Measurements from ENCODE around the gene DIAPH1. TPM values are rescaled to one million over a fixed set of nuclear protein-coding genes. Genes with fewer than 3 reads are reported as not detected.
"Not testable (repeated sequence)": the region's sequence is repeated elsewhere in the genome, so short reads cannot be mapped to it uniquely, and the experiment has no call there.

DIAPH1 gene
- total RNA-seq, 1 donor from 2014 or later: 16.7 TPM

DNA sequence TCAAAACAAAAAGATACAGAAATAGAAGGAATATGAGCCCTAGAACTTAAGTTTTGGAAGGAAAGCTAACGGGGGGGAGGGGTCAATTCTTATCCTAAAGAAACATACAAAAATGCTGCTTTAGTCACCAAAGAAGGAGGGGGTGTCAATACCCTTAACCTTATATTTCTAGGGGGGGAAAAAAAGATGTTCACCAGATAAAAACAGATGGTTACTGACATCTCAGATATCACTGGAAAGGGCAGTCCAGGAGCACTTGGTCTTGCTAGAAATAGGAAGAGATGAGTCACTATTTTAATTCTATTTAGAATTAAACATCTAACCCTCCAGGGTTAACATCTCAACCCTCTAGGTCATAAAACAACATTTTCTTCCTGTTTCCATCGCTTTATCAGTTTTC lies 1.7 kb downstream of the DIAPH1 start:
- Histone ChIP-seq H3K27me3 (ENCODE audit: control insufficient read depth in 3 of 3, insufficient read depth in 3 of 3, low read length in 3 of 3) (no peaks in the 10 kb centered on the region), H3K9ac (ENCODE audit: low read depth in 1 of 3, low read length in 3 of 3) (peak overlapping the region; percentile 88 to 96 (median 93)), H3K27ac (ENCODE audit: low read depth, low read length) (peak overlapping the region; percentile 96), H3K4me3 (ENCODE audit: low read length in 3 of 3) (peak overlapping the region; percentile 70 to 84 (median 72)), H3K9me3 (ENCODE audit: control insufficient read depth in 3 of 3, low read length in 3 of 3) (no peaks in the 10 kb centered on the region), H3K36me3 (ENCODE audit: control insufficient read depth in 3 of 3, insufficient read depth in 3 of 3, low read length in 3 of 3) (peaks cover 16 to 21% (median 20%) of the 10 kb centered on the region in 3 donors), H3K4me1 (ENCODE audit: control insufficient read depth in 3 of 3, insufficient read depth in 3 of 3, low read length in 3 of 3) (peaks cover 22 to 43% (median 36%) of the 10 kb centered on the region in 3 donors)

DNA sequence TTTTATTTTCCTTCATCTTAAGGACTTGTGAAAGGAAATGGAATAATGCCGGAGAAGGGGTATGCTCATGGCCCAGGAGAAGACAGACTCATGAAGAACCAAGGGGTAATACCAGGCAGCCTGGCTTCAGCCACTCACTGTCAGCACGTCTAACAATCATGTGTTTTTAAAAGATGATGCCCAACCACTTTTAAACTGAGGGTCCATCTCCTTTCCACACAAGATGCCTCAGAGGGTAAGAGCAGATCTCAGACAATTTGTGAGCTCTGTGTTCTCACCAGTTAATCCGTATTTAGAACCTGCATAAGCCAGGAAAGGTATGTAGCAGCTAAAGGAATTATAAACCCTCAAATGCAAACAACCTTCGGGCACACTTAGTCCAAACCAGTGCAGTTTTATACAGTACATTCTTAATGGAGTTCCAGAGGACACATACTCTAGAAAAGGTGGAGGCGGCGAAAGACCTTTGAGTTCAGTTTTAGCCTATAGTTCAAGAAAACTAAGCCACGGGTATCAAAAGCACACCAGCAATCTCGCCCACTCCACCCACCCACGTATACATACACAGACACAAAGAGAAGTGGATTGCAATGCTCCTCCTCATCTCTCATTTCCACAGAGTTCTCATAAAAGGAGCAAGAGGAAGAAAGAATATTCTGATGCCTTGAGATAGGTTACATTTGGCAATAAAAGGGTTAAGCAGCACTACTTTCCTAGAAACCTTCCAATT lies 2.6 kb downstream of the DIAPH1 start:
- Histone ChIP-seq H3K4me3 (ENCODE audit: low read length in 3 of 3) (peak overlapping the region; percentile 70 to 84 (median 72)), H3K27me3 (ENCODE audit: control insufficient read depth in 3 of 3, insufficient read depth in 3 of 3, low read length in 3 of 3) (no peaks in the 10 kb centered on the region), H3K36me3 (ENCODE audit: control insufficient read depth in 3 of 3, insufficient read depth in 3 of 3, low read length in 3 of 3) (peaks cover 7 to 12% (median 10%) of the 10 kb centered on the region in 3 donors), H3K9ac (ENCODE audit: low read depth in 1 of 3, low read length in 3 of 3) (peak overlapping the region; percentile 23 to 96 (median 93)), H3K9me3 (ENCODE audit: control insufficient read depth in 3 of 3, low read length in 3 of 3) (no peaks in the 10 kb centered on the region), H3K27ac (ENCODE audit: low read depth, low read length) (peak overlapping the region; percentile 96), H3K4me1 (ENCODE audit: control insufficient read depth in 3 of 3, insufficient read depth in 3 of 3, low read length in 3 of 3) (peaks cover 27 to 43% (median 40%) of the 10 kb centered on the region in 3 donors)

DNA sequence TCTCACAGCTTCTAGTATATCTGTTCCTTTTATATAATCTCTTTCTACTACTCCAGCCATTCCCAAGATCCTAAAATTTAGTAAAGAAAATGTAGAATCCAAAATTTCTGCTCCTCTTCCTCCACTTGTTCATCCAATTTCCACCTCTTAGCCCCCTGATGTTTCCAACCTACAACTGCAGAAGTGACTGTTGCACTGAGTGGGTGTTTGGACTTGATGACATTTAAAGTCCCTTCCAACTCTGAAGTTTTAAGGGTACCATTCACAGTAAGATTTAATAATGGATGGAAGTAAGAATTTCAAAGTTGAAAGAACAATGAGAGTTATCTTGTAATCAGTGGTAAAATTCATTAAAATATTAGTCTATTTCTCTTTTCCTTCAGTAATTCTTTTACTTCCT lies 5.5 kb downstream of the DIAPH1 start:
- no peaks in the 10 kb centered on the region for H3K9me3 ChIP-seq (ENCODE audit: control insufficient read depth in 3 of 3, low read length in 3 of 3)
- H3K27ac ChIP-seq (ENCODE audit: low read depth, low read length): peak overlapping the region; percentile 48
- H3K36me3 ChIP-seq (ENCODE audit: control insufficient read depth in 3 of 3, insufficient read depth in 3 of 3, low read length in 3 of 3): no peaks in the 10 kb centered on the region
- H3K27me3 ChIP-seq (ENCODE audit: control insufficient read depth in 3 of 3, insufficient read depth in 3 of 3, low read length in 3 of 3): no peaks in the 10 kb centered on the region
- peaks cover 29 to 43% (median 38%) of the 10 kb centered on the region in 3 donors for H3K4me1 ChIP-seq (ENCODE audit: control insufficient read depth in 3 of 3, insufficient read depth in 3 of 3, low read length in 3 of 3)
- peak overlapping the region in 1 of 3 donors; percentile 10 for H3K9ac ChIP-seq (ENCODE audit: low read depth in 1 of 3, low read length in 3 of 3)
- H3K4me3 ChIP-seq (ENCODE audit: low read length in 3 of 3): no peak overlapping the region

DNA sequence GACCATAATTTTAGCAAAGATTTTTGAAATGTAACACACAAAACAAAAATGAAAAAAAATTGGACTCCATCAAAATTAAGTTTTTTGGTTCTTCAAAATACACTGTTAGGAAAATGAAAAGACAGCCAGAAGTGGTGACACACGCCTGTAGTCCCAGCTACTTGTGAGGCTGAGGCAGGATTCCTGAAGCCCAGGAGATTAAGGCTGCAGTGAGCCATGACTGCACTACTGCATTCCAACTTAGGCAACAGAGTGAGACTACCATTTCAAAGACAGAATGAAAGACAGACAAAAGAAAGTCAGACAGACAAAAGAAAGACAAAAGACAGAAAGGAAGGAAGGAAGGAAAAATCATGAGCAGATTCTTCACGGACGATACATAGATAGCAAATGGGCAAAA lies 7.5 kb downstream of the DIAPH1 start:
- no peaks in the 10 kb centered on the region for H3K9me3 ChIP-seq (ENCODE audit: control insufficient read depth in 3 of 3, low read length in 3 of 3)
- no peak overlapping the region for H3K9ac ChIP-seq (ENCODE audit: low read depth in 1 of 3, low read length in 3 of 3)
- peaks cover 23 to 35% (median 30%) of the 10 kb centered on the region in 3 donors for H3K4me1 ChIP-seq (ENCODE audit: control insufficient read depth in 3 of 3, insufficient read depth in 3 of 3, low read length in 3 of 3)
- no peaks in the 10 kb centered on the region for H3K36me3 ChIP-seq (ENCODE audit: control insufficient read depth in 3 of 3, insufficient read depth in 3 of 3, low read length in 3 of 3)
- no peak overlapping the region for H3K27ac ChIP-seq (ENCODE audit: low read depth, low read length)
- no peak overlapping the region for H3K4me3 ChIP-seq (ENCODE audit: low read length in 3 of 3)
- H3K27me3 ChIP-seq (ENCODE audit: control insufficient read depth in 3 of 3, insufficient read depth in 3 of 3, low read length in 3 of 3): no peaks in the 10 kb centered on the region

DNA sequence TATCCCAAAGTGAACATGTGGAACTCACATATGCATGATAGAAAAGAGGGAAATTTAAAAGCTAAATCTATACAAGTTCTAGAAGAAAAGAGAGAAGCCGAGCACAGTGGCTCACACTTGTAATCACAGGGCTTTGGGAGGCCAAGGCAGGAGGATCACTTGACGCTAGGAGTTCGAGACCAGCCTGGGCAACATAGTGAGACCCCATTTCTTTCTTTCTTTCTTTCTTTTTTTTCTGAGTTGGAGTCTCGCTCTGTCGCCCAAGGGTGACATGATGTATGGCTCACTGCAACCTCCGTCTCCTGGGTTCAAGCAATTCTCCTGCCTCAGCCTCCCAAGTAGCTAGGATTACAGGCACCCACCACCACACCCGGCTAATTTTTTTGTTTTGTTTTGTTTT lies 8.9 kb downstream of the DIAPH1 start:
- peaks cover 15 to 31% (median 27%) of the 10 kb centered on the region in 3 donors for H3K4me1 ChIP-seq (ENCODE audit: control insufficient read depth in 3 of 3, insufficient read depth in 3 of 3, low read length in 3 of 3)
- H3K4me3 ChIP-seq (ENCODE audit: low read length in 3 of 3); H3K27me3 ChIP-seq (ENCODE audit: control insufficient read depth in 3 of 3, insufficient read depth in 3 of 3, low read length in 3 of 3); H3K36me3 ChIP-seq (ENCODE audit: control insufficient read depth in 3 of 3, insufficient read depth in 3 of 3, low read length in 3 of 3); H3K9me3 ChIP-seq (ENCODE audit: control insufficient read depth in 3 of 3, low read length in 3 of 3); H3K27ac ChIP-seq (ENCODE audit: low read depth, low read length); H3K9ac ChIP-seq (ENCODE audit: low read depth in 1 of 3, low read length in 3 of 3): not testable (repeated sequence)

DNA sequence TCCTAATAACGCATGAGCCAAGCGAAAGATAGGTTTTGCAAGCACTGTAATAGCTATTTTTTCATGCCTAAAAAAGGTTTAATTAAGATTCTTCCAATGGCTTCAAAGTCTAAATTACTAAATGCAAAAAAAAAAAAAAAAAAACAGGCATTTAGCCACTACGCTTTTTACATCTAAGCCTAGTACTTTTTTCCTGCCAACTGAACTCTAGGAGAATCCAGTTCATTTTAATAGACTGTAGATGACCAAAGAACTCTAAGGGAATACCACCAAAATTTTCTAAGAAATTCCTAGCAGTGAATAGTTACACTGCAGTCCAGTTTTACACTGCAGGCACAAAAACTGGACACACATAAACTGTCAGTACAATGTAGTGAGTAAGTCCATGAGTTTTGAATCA lies 9.8 kb downstream of the DIAPH1 start:
- H3K4me3 ChIP-seq (ENCODE audit: low read length in 3 of 3): no peak overlapping the region
- H3K4me1 ChIP-seq (ENCODE audit: control insufficient read depth in 3 of 3, insufficient read depth in 3 of 3, low read length in 3 of 3): peaks cover 23 to 36% (median 28%) of the 10 kb centered on the region in 3 donors
- H3K27ac ChIP-seq (ENCODE audit: low read depth, low read length): no peak overlapping the region

DNA sequence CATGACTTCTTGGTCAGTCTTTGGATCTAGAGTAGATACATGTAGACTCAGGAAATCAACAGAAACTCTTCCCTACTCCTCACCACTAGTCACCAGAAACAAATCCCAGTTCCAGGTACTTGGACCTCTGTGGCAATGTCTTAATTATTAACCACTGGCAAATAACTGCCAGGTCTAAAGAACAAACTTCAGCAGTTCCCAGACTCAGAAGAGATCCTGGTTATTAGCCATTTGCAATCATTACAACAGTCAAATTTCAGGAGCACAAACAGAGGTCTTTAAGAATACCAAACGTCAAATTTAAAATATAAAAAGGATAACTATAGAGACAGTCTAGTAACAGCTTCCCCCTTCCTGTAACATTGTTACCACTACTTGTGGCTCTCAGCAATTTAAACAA lies 10.2 kb downstream of the DIAPH1 start:
- H3K4me1 ChIP-seq (ENCODE audit: control insufficient read depth in 3 of 3, insufficient read depth in 3 of 3, low read length in 3 of 3): peaks cover 25 to 37% (median 29%) of the 10 kb centered on the region in 3 donors
- H3K36me3 ChIP-seq (ENCODE audit: control insufficient read depth in 3 of 3, insufficient read depth in 3 of 3, low read length in 3 of 3): no peaks in the 10 kb centered on the region
- H3K4me3 ChIP-seq (ENCODE audit: low read length in 3 of 3): no peak overlapping the region
- H3K27me3 ChIP-seq (ENCODE audit: control insufficient read depth in 3 of 3, insufficient read depth in 3 of 3, low read length in 3 of 3): no peaks in the 10 kb centered on the region
- H3K9me3 ChIP-seq (ENCODE audit: control insufficient read depth in 3 of 3, low read length in 3 of 3): no peaks in the 10 kb centered on the region
- H3K9ac ChIP-seq (ENCODE audit: low read depth in 1 of 3, low read length in 3 of 3): no peak overlapping the region
- no peak overlapping the region for H3K27ac ChIP-seq (ENCODE audit: low read depth, low read length)

More for the DNA sequence above, 9.8 kb downstream of the DIAPH1 start:
- Histone ChIP-seq H3K36me3 (ENCODE audit: control insufficient read depth in 3 of 3, insufficient read depth in 3 of 3, low read length in 3 of 3) (no peaks in the 10 kb centered on the region), H3K9ac (ENCODE audit: low read depth in 1 of 3, low read length in 3 of 3) (no peak overlapping the region), H3K27me3 (ENCODE audit: control insufficient read depth in 3 of 3, insufficient read depth in 3 of 3, low read length in 3 of 3) (no peaks in the 10 kb centered on the region), H3K9me3 (ENCODE audit: control insufficient read depth in 3 of 3, low read length in 3 of 3) (no peaks in the 10 kb centered on the region)

DNA sequence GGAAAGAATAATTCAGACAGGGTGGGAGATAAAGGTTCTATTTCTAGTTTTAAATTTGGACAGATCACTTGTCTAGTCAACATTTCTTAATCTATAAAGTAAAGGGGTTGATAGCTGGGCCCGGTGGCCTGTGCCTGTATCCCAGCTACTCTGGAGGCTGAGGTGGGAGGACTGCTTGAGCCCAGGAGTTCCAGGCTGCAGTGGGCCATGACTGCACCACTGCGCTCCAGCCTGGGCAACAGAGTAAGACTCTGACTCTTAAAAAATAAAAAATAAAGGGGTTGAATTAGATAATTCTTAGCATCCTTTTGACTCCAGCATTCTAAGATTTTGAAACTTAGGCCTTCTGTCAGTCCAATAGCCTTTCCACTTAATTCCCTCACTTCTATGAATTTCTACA lies 10.8 kb downstream of the DIAPH1 start:
- Histone ChIP-seq H3K27ac (ENCODE audit: low read depth, low read length) (no peak overlapping the region), H3K4me1 (ENCODE audit: control insufficient read depth in 3 of 3, insufficient read depth in 3 of 3, low read length in 3 of 3) (peaks cover 27 to 32% (median 29%) of the 10 kb centered on the region in 3 donors), H3K36me3 (ENCODE audit: control insufficient read depth in 3 of 3, insufficient read depth in 3 of 3, low read length in 3 of 3) (no peaks in the 10 kb centered on the region), H3K4me3 (ENCODE audit: low read length in 3 of 3) (no peak overlapping the region), H3K9ac (ENCODE audit: low read depth in 1 of 3, low read length in 3 of 3) (no peak overlapping the region), H3K9me3 (ENCODE audit: control insufficient read depth in 3 of 3, low read length in 3 of 3) (no peaks in the 10 kb centered on the region), H3K27me3 (ENCODE audit: control insufficient read depth in 3 of 3, insufficient read depth in 3 of 3, low read length in 3 of 3) (no peaks in the 10 kb centered on the region)

DNA sequence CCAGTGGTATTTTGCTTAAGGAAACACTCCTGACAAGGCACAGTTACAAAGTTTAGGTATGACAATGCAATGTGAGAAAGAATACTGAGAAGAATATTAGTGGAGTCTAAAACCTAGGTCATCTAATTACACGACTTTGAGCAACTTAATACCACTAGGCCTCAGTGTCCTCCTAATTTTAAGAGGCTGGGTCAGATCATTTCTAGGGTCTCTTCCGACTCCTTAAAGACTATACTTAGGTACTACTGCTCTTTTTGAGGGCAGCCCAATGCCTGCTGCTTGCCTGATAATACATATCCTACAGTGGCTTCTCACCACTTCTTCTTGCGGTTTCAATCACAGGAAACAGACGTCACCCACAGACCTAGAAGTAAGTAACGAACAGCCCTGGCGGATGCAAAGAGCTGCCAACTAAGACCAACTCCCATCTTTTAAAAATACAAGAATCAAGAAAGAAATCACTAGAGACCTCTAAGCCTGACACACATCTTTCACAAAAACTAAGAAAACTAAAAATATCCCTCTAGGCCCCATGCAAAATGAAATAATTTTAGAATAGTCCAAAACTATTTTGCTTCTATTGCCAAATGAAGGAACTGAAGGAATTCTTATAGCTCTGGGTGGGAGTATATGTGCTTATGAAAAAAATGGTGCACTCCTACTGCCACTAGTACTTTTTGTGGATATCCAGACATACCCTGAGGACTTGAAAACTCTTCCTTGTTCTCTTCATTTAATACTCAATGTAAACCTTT lies 13.1 kb downstream of the DIAPH1 start:
- H3K36me3 ChIP-seq (ENCODE audit: control insufficient read depth in 3 of 3, insufficient read depth in 3 of 3, low read length in 3 of 3): no peaks in the 10 kb centered on the region
- peak overlapping the region in 1 of 3 donors; percentile 13 for H3K9ac ChIP-seq (ENCODE audit: low read depth in 1 of 3, low read length in 3 of 3)
- H3K9me3 ChIP-seq (ENCODE audit: control insufficient read depth in 3 of 3, low read length in 3 of 3): no peaks in the 10 kb centered on the region
- peak overlapping the region in 1 of 3 donors; percentile 1 for H3K4me3 ChIP-seq (ENCODE audit: low read length in 3 of 3)
- H3K27me3 ChIP-seq (ENCODE audit: control insufficient read depth in 3 of 3, insufficient read depth in 3 of 3, low read length in 3 of 3): no peaks in the 10 kb centered on the region
- peaks cover 23 to 35% (median 24%) of the 10 kb centered on the region in 3 donors for H3K4me1 ChIP-seq (ENCODE audit: control insufficient read depth in 3 of 3, insufficient read depth in 3 of 3, low read length in 3 of 3)
- peak overlapping the region; percentile 49 for H3K27ac ChIP-seq (ENCODE audit: low read depth, low read length)
